Mesothelial cell of epicardium (in vitro differentiated cells): ENCODE results near the gene GON7. TPM values are rescaled to one million over a fixed set of nuclear protein-coding genes. Genes with fewer than 3 reads are reported as not detected.
"Not testable (repeated sequence)": the region's sequence is repeated elsewhere in the genome, so short reads cannot be mapped to it uniquely, and the experiment has no call there.

Experiments
- DNase-seq, 2 experiments: peaks; one replicate each; pipeline ENCODE4 v3.0.0; 2021; ENCODE audit warnings: low spot score in 2 of 2; ENCODE audit not compliant: unreplicated experiment in 2 of 2
- H3K27ac Mint-ChIP-seq: 2 replicates; pipeline ENCODE4 v1.8.0; 2021; ENCODE audit warnings: mixed read lengths
- H3K27me3 Mint-ChIP-seq: 2 replicates; pipeline ENCODE4 v1.8.0; 2021; ENCODE audit warnings: low read depth, mixed read lengths
- H3K36me3 Mint-ChIP-seq: 2 replicates; pipeline ENCODE4 v1.8.0; 2021; ENCODE audit warnings: mixed read lengths
- H3K4me1 Mint-ChIP-seq: 2 replicates; pipeline ENCODE4 v1.8.0; 2021; ENCODE audit warnings: mixed read lengths
- H3K4me3 Mint-ChIP-seq: 2 replicates; pipeline ENCODE4 v1.8.0; 2021; ENCODE audit warnings: mild to moderate bottlenecking, moderate library complexity, mixed read lengths
- H3K9me3 Mint-ChIP-seq: 2 replicates; pipeline ENCODE4 v1.8.0; 2021; ENCODE audit warnings: mixed read lengths
- total RNA-seq: library from RNA; stranded (reverse); gene quantifications from 3 replicates; pipeline ENCODE4 v1.2.1, GENCODE V29; 2021
- TF ChIP-seq, protein P1 (sequence below): fragments of 200-600 bp; sonication (generic); IDR thresholded peaks from one replicate; pipeline ENCODE4 v1.5.0; 2021; ENCODE audit warnings: antibody characterized with exemption; ENCODE audit not compliant: unreplicated experiment

The GON7 gene
- total RNA-seq, 1 donor from 2014 or later = 5.6 TPM

- TF ChIP-seq, protein P1, sequence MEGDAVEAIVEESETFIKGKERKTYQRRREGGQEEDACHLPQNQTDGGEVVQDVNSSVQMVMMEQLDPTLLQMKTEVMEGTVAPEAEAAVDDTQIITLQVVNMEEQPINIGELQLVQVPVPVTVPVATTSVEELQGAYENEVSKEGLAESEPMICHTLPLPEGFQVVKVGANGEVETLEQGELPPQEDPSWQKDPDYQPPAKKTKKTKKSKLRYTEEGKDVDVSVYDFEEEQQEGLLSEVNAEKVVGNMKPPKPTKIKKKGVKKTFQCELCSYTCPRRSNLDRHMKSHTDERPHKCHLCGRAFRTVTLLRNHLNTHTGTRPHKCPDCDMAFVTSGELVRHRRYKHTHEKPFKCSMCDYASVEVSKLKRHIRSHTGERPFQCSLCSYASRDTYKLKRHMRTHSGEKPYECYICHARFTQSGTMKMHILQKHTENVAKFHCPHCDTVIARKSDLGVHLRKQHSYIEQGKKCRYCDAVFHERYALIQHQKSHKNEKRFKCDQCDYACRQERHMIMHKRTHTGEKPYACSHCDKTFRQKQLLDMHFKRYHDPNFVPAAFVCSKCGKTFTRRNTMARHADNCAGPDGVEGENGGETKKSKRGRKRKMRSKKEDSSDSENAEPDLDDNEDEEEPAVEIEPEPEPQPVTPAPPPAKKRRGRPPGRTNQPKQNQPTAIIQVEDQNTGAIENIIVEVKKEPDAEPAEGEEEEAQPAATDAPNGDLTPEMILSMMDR = no peak
- H3K4me1 Mint-ChIP-seq = peaks cover 3% of the 10 kb centered on the region
- no peaks in the 10 kb centered on the region for H3K36me3 Mint-ChIP-seq
- DNase-seq = no peak
- H3K9me3 Mint-ChIP-seq = no peaks in the 10 kb centered on the region
- no peak overlapping the region for H3K4me3 Mint-ChIP-seq
- H3K27ac Mint-ChIP-seq = no peak overlapping the region
- peaks cover 2% of the 10 kb centered on the region for H3K27me3 Mint-ChIP-seq
Measured at GRCh38 chr14:93175492-93175891, 31.4 kb downstream of the GON7 start.

GRCh38 chr14:93174731-93175130 lies 32.1 kb downstream of the GON7 start:
- not testable (repeated sequence) for H3K36me3 Mint-ChIP-seq, H3K4me3 Mint-ChIP-seq, H3K27me3 Mint-ChIP-seq, DNase-seq, H3K4me1 Mint-ChIP-seq, H3K27ac Mint-ChIP-seq, H3K9me3 Mint-ChIP-seq

DNA sequence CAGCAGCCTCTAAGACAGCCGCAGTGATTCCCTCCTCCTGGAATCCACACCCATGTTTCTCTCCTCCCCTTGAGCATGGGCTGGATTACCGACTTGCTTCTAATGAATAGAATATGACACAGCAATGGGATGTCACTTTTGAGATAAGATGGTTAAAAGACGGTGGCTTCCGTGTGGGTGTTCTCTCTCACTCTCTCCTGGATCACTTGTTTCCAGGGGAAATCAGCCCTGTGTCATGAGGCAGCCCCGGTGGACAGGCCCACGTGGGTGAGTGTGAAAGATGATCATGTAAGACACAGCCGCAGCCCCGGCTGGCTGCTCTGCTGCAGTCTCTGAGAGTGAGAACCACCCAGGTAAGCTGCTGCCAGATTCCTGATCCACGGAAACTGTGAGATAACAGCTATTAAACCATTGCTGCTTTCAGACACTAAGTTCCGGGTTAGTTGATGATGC lies 32.9 kb downstream of the GON7 start:
- no peak overlapping the region for H3K27ac Mint-ChIP-seq
- TF ChIP-seq, protein P1 = no peak
- no peaks in the 10 kb centered on the region for H3K36me3 Mint-ChIP-seq
- peaks cover 2% of the 10 kb centered on the region for H3K27me3 Mint-ChIP-seq
- DNase-seq = no peak
- H3K4me1 Mint-ChIP-seq = peaks cover 3% of the 10 kb centered on the region
- no peak overlapping the region for H3K4me3 Mint-ChIP-seq
- no peaks in the 10 kb centered on the region for H3K9me3 Mint-ChIP-seq

- TF ChIP-seq, protein P1 = no peak
- no peaks in the 10 kb centered on the region for H3K9me3 Mint-ChIP-seq
- no peak for DNase-seq
- peaks cover 3% of the 10 kb centered on the region for H3K4me1 Mint-ChIP-seq
- H3K27ac Mint-ChIP-seq = no peak overlapping the region
- no peak overlapping the region for H3K4me3 Mint-ChIP-seq
- H3K36me3 Mint-ChIP-seq = no peaks in the 10 kb centered on the region
- peaks cover 2% of the 10 kb centered on the region for H3K27me3 Mint-ChIP-seq
Measured at GRCh38 chr14:93171376-93171775, 35.5 kb downstream of the GON7 start.

GRCh38 chr14:93170141-93170540 lies 36.7 kb downstream of the GON7 start:
- H3K36me3 Mint-ChIP-seq, DNase-seq, H3K27me3 Mint-ChIP-seq, H3K9me3 Mint-ChIP-seq, H3K27ac Mint-ChIP-seq, H3K4me1 Mint-ChIP-seq, H3K4me3 Mint-ChIP-seq: not testable (repeated sequence)

DNA sequence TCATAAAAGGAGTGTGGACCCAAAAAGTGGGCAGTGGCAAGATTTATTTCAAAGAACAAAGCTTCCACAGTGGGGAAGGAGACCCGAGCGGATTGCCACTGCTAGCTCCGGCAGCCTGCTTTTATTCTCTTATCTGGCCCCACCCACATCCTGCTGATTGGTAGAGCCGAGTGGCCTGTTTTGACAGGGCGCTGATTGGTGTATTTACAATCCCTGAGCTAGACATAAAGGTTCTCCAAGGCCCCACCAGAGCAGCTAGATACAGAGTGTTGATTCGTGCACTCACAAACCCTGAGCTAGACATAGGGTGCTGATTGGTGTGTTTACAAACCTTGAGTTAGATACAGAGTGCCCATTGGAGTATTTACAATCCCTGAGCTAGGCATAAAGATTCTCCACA lies 37.2 kb downstream of the GON7 start:
- H3K27me3 Mint-ChIP-seq, H3K36me3 Mint-ChIP-seq, H3K4me1 Mint-ChIP-seq, H3K4me3 Mint-ChIP-seq, H3K9me3 Mint-ChIP-seq, DNase-seq, H3K27ac Mint-ChIP-seq: not testable (repeated sequence)

GRCh38 chr14:93168610-93169009 lies 38.3 kb downstream of the GON7 start:
- not testable (repeated sequence) for H3K4me3 Mint-ChIP-seq, H3K9me3 Mint-ChIP-seq, DNase-seq, H3K36me3 Mint-ChIP-seq, H3K27me3 Mint-ChIP-seq, H3K27ac Mint-ChIP-seq, H3K4me1 Mint-ChIP-seq

DNA sequence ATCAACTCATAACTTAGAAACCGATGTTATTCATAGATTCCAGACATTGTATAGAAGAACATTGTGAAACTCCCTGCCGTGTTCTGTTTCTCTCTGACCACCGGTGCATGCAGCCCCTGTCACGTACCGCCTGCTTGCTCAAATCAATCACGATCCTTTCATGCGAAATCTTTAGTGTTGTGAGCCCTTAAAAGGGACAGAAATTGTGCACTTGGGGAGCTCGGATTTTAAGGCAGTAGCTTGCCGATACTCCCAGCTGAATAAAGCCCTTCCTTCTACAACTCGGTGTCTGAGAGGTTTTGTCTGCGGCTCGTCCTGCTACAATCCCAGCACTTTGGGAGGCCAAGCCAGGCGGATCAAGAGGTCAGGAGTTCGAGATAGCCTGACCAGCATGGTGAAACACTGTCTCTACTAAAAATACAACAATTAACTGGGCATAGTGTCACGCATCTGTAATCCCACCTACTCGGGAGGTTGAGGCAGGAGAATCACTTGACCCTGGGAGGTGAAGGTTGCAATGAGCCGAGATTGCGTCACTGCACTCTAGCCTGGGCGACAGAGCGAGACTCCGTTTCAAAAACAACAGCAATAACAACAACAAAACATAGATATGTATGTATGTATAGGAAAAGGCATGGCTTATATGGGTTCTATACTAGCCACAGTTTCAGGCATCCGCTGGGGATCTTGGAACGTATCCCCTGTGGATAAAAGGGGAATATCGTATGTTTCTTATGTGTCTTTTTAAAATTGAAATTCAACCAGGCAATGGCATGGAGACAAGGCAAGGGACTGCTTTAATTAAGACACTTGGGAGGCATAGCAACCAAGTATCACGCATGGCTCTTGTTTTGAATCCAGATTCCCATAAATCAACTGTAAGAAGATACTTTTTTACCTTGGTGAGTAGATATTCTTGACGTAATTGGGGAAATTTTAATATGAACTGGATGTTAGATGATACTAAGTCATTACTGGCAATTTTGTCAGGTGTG lies 41.3 kb downstream of the GON7 start:
- H3K36me3 Mint-ChIP-seq, H3K27me3 Mint-ChIP-seq, H3K27ac Mint-ChIP-seq, DNase-seq, H3K9me3 Mint-ChIP-seq, H3K4me3 Mint-ChIP-seq, H3K4me1 Mint-ChIP-seq: not testable (repeated sequence)
